ENCODE measurements around the gene BICRA. TPM values are rescaled to one million over a fixed set of nuclear protein-coding genes. Genes with fewer than 3 reads are reported as not detected.
"Not testable (repeated sequence)": the region's sequence is repeated elsewhere in the genome, so short reads cannot be mapped to it uniquely, and the experiment has no call there.

BICRA gene
- polyA plus RNA-seq (ENCODE audit: low read depth in 6 of 6), result 1 to 10 TPM in 1 of 6 donors, under 1 TPM in 4, not detected in 1; 0.37 to 1.5 (median 0.83) TPM

- DNase-seq (peak; percentile 83), ATAC-seq (ENCODE audit: low read depth in 2 of 2) (peak; percentile 59 to 68)
- Mint-ChIP-seq H3K4me1 (peaks cover 31 to 35% (median 35%) of the 10 kb centered on the region in 3 donors), H3K9me3 (no peaks in the 10 kb centered on the region), H3K4me3 (peak within 1 kb of the TSS; percentile 90 to 97 (median 94)), H3K27me3 (peaks cover under 1 to 3% (median under 1%) of the 10 kb centered on the region in 3 donors), H3K36me3 (no peaks in the 10 kb centered on the region), H3K27ac (peak within 1 kb of the TSS; percentile 89 to 96 (median 94))
These were observed at the start of gene BICRA for GRCh38 chr19:47608969-47609905. Gene BICRA (plus strand): TSS chr19:47609134. CDS start chr19:47673575, 64,441 bp downstream.

GRCh38 chr19:47560999-47561398 lies 47.9 kb upstream of the BICRA start:
- Mint-ChIP-seq H3K27me3 (peaks cover 25 to 41% (median 39%) of the 10 kb centered on the region in 3 donors), H3K4me3 (no peak overlapping the region)

GRCh38 chr19:47561440-47562057 lies 47.4 kb upstream of the BICRA start:
- Mint-ChIP-seq H3K9me3 (peaks cover 0 to 2% (median 0%) of the 10 kb centered on the region in 7 donors), H3K36me3 (no peaks in the 10 kb centered on the region), H3K4me3 (no peak overlapping the region), H3K4me1 (no peaks in the 10 kb centered on the region), H3K27me3 (peaks cover 25 to 41% (median 39%) of the 10 kb centered on the region in 3 donors), H3K27ac (no peak overlapping the region)
- ATAC-seq (ENCODE audit: low read depth in 2 of 2), result no peak
- DNase-seq, result no peak

More at GRCh38 chr19:47560999-47561398, 47.9 kb upstream of the BICRA start:
- Mint-ChIP-seq H3K9me3 (peaks cover 0 to 2% (median 0%) of the 10 kb centered on the region in 7 donors), H3K27ac (no peak overlapping the region), H3K36me3 (no peaks in the 10 kb centered on the region), H3K4me1 (no peaks in the 10 kb centered on the region)
- ATAC-seq (ENCODE audit: low read depth in 2 of 2), result no peak
- DNase-seq, result no peak

GRCh38 chr19:47564081-47564480 lies 44.9 kb upstream of the BICRA start:
- Mint-ChIP-seq H3K9me3 (peaks cover 0 to 2% (median 0%) of the 10 kb centered on the region in 7 donors), H3K36me3 (no peaks in the 10 kb centered on the region), H3K27me3 (peaks cover 27 to 34% (median 30%) of the 10 kb centered on the region in 3 donors), H3K27ac (no peak overlapping the region), H3K4me3 (peak overlapping the region in 1 of 8 donors; percentile 3), H3K4me1 (no peaks in the 10 kb centered on the region)
- ATAC-seq (ENCODE audit: low read depth in 2 of 2) (no peak), DNase-seq (no peak)

- H3K27ac Mint-ChIP-seq, result no peak overlapping the region
These were observed 39.6 kb upstream of the BICRA start for GRCh38 chr19:47569331-47569730.

GRCh38 chr19:47572635-47573034 lies 36.3 kb upstream of the BICRA start:
- Mint-ChIP-seq H3K9me3 (no peaks in the 10 kb centered on the region), H3K27me3 (peaks cover 44 to 54% (median 50%) of the 10 kb centered on the region in 3 donors), H3K36me3 (peaks cover 0 to 13% of the 10 kb centered on the region in 2 donors), H3K4me3 (peak overlapping the region in 7 of 8 donors; percentile 27 to 86 (median 62)), H3K4me1 (peaks cover 24 to 36% (median 31%) of the 10 kb centered on the region in 3 donors), H3K27ac (no peak overlapping the region)
- no peak for ATAC-seq (ENCODE audit: low read depth in 2 of 2)
- no peak for DNase-seq

More at GRCh38 chr19:47569331-47569730, 39.6 kb upstream of the BICRA start:
- peaks cover 27 to 45% (median 34%) of the 10 kb centered on the region in 3 donors for H3K27me3 Mint-ChIP-seq
- no peak overlapping the region for H3K4me3 Mint-ChIP-seq
- peaks cover 12 to 18% (median 12%) of the 10 kb centered on the region in 3 donors for H3K4me1 Mint-ChIP-seq
- no peak for ATAC-seq (ENCODE audit: low read depth in 2 of 2)
- peaks cover 0 to 13% of the 10 kb centered on the region in 2 donors for H3K36me3 Mint-ChIP-seq
- peaks cover 0 to 2% (median 0%) of the 10 kb centered on the region in 7 donors for H3K9me3 Mint-ChIP-seq
- DNase-seq, result no peak

- peak within 1 kb of the TSS; percentile 27 to 88 (median 74) for H3K4me3 Mint-ChIP-seq
- peaks cover 0 to 13% of the 10 kb centered on the region in 2 donors for H3K36me3 Mint-ChIP-seq
- no peaks in the 10 kb centered on the region for H3K9me3 Mint-ChIP-seq
- DNase-seq (peak; percentile 35), ATAC-seq (ENCODE audit: low read depth in 2 of 2) (peak; percentile 51 to 69)
- H3K27ac Mint-ChIP-seq, result peak within 1 kb of the TSS in 1 of 6 donors; percentile 94
- H3K4me1 Mint-ChIP-seq, result peaks cover 28 to 43% (median 36%) of the 10 kb centered on the region in 3 donors
- H3K27me3 Mint-ChIP-seq, result peaks cover 45 to 59% (median 56%) of the 10 kb centered on the region in 3 donors
These were observed 35.6 kb upstream of the BICRA start, which contains the start of gene ZNF541 for GRCh38 chr19:47573071-47574026. Gene ZNF541 (minus strand): TSS chr19:47573148. CDS start chr19:47555856, 17,292 bp downstream.

GRCh38 chr19:47580397-47580796 lies 28.5 kb upstream of the BICRA start:
- Mint-ChIP-seq H3K4me1 (peaks cover 20 to 41% (median 32%) of the 10 kb centered on the region in 3 donors), H3K27ac (no peak overlapping the region), H3K4me3 (no peak overlapping the region), H3K9me3 (peaks cover 0 to 14% (median 2%) of the 10 kb centered on the region in 7 donors), H3K36me3 (no peaks in the 10 kb centered on the region), H3K27me3 (peaks cover 54 to 71% (median 69%) of the 10 kb centered on the region in 3 donors)
- ATAC-seq (ENCODE audit: low read depth in 2 of 2) (no peak), DNase-seq (no peak)

GRCh38 chr19:47581605-47582319 lies 27.2 kb upstream of the BICRA start:
- ATAC-seq (ENCODE audit: low read depth in 2 of 2), result no peak
- Mint-ChIP-seq H3K27ac (no peak overlapping the region), H3K27me3 (peaks cover 54 to 70% (median 66%) of the 10 kb centered on the region in 3 donors), H3K9me3 (peaks cover 1 to 20% (median 8%) of the 10 kb centered on the region in 7 donors), H3K4me1 (peaks cover 16 to 32% (median 22%) of the 10 kb centered on the region in 3 donors), H3K4me3 (no peak overlapping the region), H3K36me3 (peaks cover 6 to 7% of the 10 kb centered on the region in 2 donors)
- no peak for DNase-seq

- ATAC-seq (ENCODE audit: low read depth in 2 of 2), result no peak
- Mint-ChIP-seq H3K27me3 (peaks cover 52 to 64% (median 63%) of the 10 kb centered on the region in 3 donors), H3K9me3 (peaks cover 1 to 23% (median 11%) of the 10 kb centered on the region in 7 donors), H3K4me1 (peaks cover 11 to 25% (median 16%) of the 10 kb centered on the region in 3 donors), H3K36me3 (peaks cover 6 to 7% of the 10 kb centered on the region in 2 donors), H3K27ac (no peak overlapping the region), H3K4me3 (no peak overlapping the region)
- DNase-seq, result no peak
These were observed 26.5 kb upstream of the BICRA start for GRCh38 chr19:47582320-47582909.

GRCh38 chr19:47583161-47583560 lies 25.8 kb upstream of the BICRA start:
- peaks cover 1 to 23% (median 11%) of the 10 kb centered on the region in 7 donors for H3K9me3 Mint-ChIP-seq
- peaks cover 5 to 18% (median 8%) of the 10 kb centered on the region in 3 donors for H3K4me1 Mint-ChIP-seq
- H3K4me3 Mint-ChIP-seq, result peak overlapping the region in 1 of 8 donors; percentile 39
- H3K36me3 Mint-ChIP-seq; H3K27ac Mint-ChIP-seq; ATAC-seq (ENCODE audit: low read depth in 2 of 2); DNase-seq: not testable (repeated sequence)
- H3K27me3 Mint-ChIP-seq, result peaks cover 47 to 65% (median 64%) of the 10 kb centered on the region in 3 donors

All from naive B cell (primary cell).